IPS DF 6.9 (cell line): ENCODE data around the gene CDK5RAP2.

Experiments
- DNase-seq: peaks from one replicate; pipeline ENCODE4 v3.0.0-alpha.2; 2013; ENCODE audit warnings: low read depth, low spot score
- H3K27ac ChIP-seq: one replicate; pipeline ENCODE4 v1.5.1; 2013; ENCODE audit warnings: low read length, control low read depth
- H3K27me3 ChIP-seq: 2 replicates; pipeline ENCODE4 v1.6.1; 2013; ENCODE audit warnings: mild to moderate bottlenecking, low read length; ENCODE audit not compliant: control insufficient read depth, insufficient read depth
- H3K36me3 ChIP-seq: 2 replicates; pipeline ENCODE4 v1.6.1; 2013; ENCODE audit warnings: low read length; ENCODE audit not compliant: control insufficient read depth, insufficient read depth
- H3K4me1 ChIP-seq: 2 replicates; pipeline ENCODE4 v1.6.1; 2013; ENCODE audit warnings: low read length; ENCODE audit not compliant: control insufficient read depth, insufficient read depth
- H3K4me3 ChIP-seq: 2 replicates; pipeline ENCODE4 v1.5.1; 2013; ENCODE audit warnings: mild to moderate bottlenecking, low read length
- H3K9me3 ChIP-seq: 2 replicates; pipeline ENCODE4 v1.6.1; 2013; ENCODE audit warnings: low read length, inconsistent platforms; ENCODE audit not compliant: control insufficient read depth, insufficient read depth
- WGBS: extraction: QIAGEN DNeasy Blood & Tissue Kit; methylation state at CpG from one replicate; pipeline ENCODE4 v1.1.7; 2013; ENCODE audit warnings: mixed read lengths, missing lambda C conversion rate; ENCODE audit not compliant: insufficient read length, insufficient coverage; 5-methylcytosine and 5-hydroxymethylcytosine counted together

The CDK5RAP2 gene

DNA sequence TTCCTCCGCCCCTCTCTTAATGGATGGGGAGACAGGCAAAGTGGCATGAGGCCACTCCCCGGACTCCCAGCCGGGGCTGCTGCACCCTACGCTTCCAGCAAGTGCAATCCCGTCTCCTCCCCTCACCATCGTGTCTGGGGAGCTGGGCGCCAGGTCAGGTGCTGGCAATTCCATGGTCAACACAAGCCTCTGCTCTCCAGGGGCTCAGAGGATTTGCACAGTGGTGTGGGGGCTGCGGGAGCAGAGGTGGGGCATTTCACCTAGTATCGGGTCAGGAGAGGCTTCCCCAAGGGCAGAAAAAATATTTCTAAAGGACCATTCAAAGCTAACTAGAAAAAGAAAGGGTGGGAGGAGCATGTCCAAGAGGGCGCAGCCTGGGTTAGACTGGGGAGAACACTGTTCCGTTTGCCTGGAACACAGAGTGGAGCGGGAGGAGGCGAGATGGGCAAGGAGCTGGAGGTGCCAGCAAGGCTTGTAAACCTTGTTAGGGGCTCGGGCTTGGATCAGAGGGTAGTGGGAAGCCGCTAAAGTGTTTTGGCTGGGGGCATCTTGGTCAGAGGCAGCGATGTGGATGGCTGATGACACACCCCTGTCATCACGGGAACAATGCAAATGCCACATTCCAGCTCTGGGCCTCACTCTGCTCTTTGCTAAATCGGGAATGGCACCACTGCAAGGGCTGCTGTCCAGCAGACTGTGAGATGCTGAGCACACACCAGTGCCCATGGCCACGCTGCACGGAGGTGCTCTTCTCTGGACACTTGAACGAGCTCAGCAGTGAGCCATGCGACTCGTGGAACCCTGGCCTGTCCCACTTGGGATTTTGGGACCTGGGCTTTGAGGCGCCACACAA, 191.7 kb downstream of the CDK5RAP2 start:
- no CpG with 5 or more reads among the region's 24 CpGs for WGBS
- Histone ChIP-seq H3K4me3 (no peak overlapping the region), H3K9me3 (no peaks in the 10 kb centered on the region), H3K4me1 (no peaks in the 10 kb centered on the region), H3K36me3 (peaks cover 18% of the 10 kb centered on the region), H3K27ac (no peak overlapping the region), H3K27me3 (no peaks in the 10 kb centered on the region)
- DNase-seq, result no peak

DNA sequence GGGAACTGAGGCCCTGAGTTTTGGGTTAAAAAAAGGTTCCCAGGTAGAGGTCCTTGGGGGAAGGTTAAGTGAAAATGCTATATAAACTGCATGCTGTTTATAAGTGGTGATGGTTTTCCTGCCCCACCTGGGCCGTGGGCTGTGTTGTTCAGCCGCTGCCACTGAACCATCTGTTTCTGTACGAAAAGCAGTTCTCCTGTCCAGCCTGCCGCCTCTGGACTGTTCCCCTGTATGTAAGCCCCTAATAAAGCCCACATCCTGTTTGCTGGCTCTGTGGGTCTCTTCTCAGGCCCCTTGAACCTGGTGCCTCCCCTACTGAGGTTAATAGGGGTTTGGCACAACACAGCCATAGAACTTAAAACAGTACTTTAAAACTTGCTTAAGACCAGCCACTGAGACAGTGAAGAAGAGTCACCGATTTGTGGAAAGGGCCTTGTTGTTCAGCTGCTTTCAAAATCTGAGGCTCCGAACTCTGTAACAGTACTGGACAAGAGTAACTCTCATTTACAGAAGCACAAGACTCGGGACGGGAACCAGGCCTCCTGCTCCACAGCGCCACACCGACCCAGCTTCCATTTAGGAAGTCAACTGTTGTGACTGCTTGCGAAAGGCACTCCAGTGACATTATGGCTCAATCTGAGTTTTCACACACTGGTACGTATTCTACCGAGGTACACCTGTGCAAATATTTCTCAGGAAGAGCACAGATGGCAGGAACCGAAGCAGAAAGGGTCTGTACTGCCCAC, 192.5 kb downstream of the CDK5RAP2 start:
- Histone ChIP-seq H3K27ac (no peak overlapping the region), H3K4me1 (no peaks in the 10 kb centered on the region), H3K9me3 (no peaks in the 10 kb centered on the region), H3K27me3 (no peaks in the 10 kb centered on the region), H3K36me3 (peaks cover 13% of the 10 kb centered on the region), H3K4me3 (no peak overlapping the region)
- WGBS, result no CpG with 5 or more reads among the region's 14 CpGs
- no peak for DNase-seq

DNA sequence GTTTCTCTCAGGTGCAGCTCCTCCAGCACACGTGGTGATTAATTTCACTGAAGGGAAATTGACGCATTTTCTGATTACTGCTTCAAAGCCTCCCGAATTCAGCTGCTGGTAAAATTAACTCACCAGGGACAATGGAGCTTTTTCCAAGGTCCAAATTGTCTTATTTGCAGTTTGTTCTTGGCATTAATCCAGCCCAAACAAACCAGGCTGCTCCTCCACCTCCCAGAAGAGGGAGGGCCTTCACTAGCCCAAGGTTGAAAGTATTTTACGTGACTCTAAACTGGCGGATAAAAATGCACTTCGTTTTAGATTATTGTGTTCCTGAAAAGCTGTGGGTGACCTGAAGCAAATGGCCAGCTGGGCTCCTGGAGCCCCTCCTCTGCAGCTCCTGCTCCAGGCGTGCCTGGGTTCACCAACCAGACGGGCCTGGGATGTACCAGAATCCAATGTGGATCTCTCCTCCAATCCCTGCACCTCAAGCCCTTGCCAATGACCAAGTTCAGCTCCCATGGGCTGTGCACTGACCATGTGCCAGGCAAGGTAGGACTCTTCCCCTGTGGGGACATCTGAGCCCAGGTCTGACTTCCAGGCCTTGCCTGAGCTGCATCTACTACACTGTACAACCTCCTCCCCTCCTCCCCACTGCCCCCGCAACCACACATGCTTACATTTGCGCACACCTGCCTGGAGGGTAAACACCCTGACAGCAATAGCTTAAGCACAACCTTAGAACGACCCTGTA, 193.4 kb downstream of the CDK5RAP2 start:
- Histone ChIP-seq H3K27me3 (no peaks in the 10 kb centered on the region), H3K4me1 (no peaks in the 10 kb centered on the region), H3K4me3 (no peak overlapping the region), H3K27ac (no peak overlapping the region), H3K36me3 (peaks cover 9% of the 10 kb centered on the region), H3K9me3 (no peaks in the 10 kb centered on the region)
- no peak for DNase-seq
- no CpG with 5 or more reads among the region's 11 CpGs for WGBS

DNA sequence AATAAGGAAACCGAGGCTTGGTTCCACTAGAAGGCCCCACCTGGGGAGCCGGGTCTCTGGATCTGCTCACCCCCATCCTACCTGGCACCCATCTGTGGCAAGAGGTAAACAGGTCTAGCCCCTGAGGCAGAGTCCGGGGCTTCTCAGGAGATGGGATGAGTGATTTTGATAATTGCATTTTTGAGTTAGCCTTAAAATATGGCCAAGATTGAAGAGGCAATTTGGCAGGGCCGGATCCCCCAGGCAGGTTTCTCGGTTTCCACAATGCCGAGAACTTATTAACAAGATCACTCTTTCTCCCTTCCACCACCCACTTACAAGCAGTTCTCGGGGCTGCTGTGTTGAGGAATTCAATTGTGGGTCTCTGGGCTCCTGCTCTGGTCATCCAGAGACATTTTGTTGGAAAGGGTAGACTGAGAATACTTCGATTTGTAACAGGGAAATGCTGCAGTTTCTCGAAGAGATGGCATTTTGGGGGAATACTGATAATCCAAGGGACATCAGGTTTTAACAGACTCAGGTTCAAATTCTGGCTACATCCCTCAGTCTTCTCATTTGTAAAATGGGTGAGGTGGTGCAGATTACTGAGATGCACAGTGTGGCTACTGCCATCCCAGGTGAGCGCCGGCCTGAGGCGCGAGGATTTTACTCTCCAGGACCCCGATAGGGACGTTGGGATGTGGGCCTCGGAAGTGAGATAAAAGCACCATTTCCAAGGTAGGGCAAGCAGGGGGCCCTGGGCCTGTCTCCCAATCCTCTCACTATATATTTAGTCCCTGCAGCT, 194.2 kb downstream of the CDK5RAP2 start:
- WGBS, result no CpG with 5 or more reads among the region's 16 CpGs
- Histone ChIP-seq H3K27me3 (no peaks in the 10 kb centered on the region), H3K27ac (no peak overlapping the region), H3K9me3 (no peaks in the 10 kb centered on the region), H3K36me3 (peaks cover 9% of the 10 kb centered on the region), H3K4me1 (no peaks in the 10 kb centered on the region), H3K4me3 (no peak overlapping the region)
- DNase-seq, result no peak

DNA sequence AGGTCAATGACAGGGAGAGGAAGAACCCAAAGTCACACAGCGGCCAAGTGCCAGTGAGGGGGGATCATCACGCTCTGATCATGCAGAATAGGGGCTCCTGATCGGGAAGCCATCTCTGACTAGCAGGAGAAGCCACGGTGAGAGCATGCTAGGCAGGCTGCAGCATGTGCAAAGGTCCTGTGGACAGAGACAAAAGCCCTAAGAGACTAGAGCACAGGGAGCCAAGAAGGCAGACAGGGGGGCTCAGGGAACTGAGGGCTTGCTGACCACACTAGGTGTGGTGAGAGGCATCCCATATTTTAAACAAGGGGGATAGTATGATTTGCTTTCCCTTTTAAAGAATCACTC, 195.1 kb downstream of the CDK5RAP2 start:
- Histone ChIP-seq H3K9me3 (no peaks in the 10 kb centered on the region), H3K27me3 (no peaks in the 10 kb centered on the region), H3K27ac (no peak overlapping the region), H3K4me3 (no peak overlapping the region), H3K36me3 (peaks cover 7% of the 10 kb centered on the region), H3K4me1 (no peaks in the 10 kb centered on the region)
- no CpG with 5 or more reads among the region's 4 CpGs for WGBS
- no peak for DNase-seq

DNA sequence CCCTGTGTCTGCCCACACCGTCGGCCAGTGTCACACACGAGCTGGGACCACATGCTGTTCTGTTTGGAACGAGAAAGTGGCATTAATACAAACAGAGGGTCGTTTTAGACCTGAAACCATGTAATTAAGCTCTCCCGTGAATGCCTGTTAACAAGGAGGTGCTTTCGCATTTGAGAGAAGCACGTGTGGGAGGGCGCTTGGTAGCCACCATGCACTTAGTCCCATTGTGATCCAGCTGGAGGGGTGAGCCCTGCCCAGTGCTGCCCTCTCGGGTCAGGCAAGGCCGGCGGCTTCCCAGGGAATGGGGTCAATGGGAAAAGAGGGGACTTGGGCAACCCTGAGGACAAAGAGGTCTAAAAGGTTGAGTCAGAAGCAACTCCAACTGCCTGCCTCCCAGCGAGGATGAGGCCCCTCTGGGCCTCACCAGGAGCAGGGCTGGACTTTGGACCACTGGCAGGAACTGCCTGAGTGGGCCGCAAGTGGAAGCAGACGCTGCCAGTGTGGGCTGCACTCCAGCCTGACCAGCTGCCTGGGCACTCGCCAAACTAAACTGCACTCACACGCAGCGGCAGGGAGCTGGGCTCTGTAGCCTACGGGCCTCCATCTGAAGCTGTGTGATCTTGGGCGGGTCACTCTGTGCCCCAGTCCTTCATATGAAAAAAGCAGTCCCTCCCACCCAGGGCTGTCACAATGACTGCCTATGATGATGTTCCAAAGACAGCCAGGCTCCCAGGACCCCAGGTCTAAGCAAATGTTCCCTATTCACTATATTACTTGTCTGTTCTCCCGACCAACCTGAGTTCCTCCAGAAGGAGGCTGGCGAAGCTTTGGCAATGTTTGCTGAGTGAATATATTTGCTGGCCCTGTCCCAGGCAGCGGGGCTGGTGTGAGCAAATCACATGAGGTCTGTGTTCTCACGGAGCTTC, 195.7 kb downstream of the CDK5RAP2 start:
- Histone ChIP-seq H3K4me3 (no peak overlapping the region), H3K27me3 (no peaks in the 10 kb centered on the region), H3K9me3 (no peaks in the 10 kb centered on the region), H3K4me1 (no peaks in the 10 kb centered on the region), H3K27ac (no peak overlapping the region), H3K36me3 (peaks cover 4% of the 10 kb centered on the region; the same call in 1 of the 2 replicates)
- DNase-seq, result no peak
- no CpG with 5 or more reads among the region's 24 CpGs for WGBS

DNA sequence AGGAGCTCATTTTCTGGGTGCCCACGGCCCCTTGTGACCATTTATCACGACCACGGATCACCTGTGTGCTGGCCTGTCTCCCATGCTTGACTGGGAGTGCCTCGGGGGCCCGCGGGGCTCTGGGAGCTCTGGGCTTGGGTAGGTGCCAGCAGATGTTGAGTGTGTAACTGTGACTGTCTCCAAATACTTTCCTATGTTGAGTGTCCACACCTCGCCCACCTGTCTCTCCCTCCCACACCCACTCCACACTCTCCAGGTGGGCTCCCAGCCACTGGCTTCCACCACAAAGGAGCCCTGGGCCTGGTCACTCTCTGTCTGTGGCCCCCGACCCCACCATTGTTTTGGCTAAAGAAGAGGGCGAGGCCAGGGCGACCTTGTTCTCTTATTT, 196.4 kb downstream of the CDK5RAP2 start:
- Histone ChIP-seq H3K36me3 (peaks cover 2% of the 10 kb centered on the region; the same call in 1 of the 2 replicates), H3K9me3 (no peaks in the 10 kb centered on the region), H3K27me3 (no peaks in the 10 kb centered on the region), H3K27ac (no peak overlapping the region), H3K4me3 (no peak overlapping the region), H3K4me1 (no peaks in the 10 kb centered on the region)
- no CpG with 5 or more reads among the region's 10 CpGs for WGBS
- DNase-seq, result no peak

DNA sequence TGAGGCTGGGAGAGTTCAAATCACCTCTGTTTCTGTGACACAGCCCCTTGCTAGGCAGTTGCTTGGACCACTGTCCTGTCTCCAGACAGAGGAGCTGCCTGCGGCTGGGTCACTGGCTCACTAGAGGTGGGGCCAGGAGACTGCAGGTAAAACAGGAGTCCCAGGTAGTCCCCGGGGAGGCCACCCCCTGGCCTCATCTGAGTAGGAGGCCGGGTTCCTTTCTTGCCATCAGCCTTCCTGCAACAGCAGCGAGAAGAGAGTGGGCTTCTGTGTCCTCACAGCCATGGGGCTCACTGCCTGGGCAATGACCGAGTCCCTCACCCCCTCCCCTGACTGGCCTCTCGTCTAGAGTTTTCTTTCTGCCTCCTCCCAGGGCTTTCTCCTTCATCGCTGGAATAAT, 197.5 kb downstream of the CDK5RAP2 start:
- no peaks in the 10 kb centered on the region for H3K9me3 ChIP-seq

DNA sequence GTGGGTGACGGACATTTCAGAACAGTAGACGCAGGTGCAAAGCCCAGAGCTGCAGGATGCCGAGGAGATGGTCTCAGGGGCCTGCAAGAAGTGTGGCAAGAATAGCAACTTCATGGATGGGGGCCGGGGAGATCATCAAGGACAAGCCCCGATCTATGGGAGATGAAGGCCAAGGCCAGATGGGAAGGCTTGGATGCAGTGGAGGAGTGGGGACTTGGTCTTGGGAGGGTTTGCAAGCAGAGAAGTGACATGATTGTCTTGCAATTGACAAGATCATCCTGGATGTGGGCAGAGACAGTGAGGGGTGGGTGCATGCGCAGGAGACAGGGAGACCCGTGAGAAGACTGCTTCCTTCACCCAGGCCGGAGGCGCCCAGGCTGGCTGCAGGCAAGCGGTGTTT, 198.1 kb downstream of the CDK5RAP2 start:
- no peak for DNase-seq
- Histone ChIP-seq H3K36me3 (no peaks in the 10 kb centered on the region), H3K27me3 (no peaks in the 10 kb centered on the region), H3K27ac (no peak overlapping the region), H3K4me1 (no peaks in the 10 kb centered on the region), H3K4me3 (no peak overlapping the region), H3K9me3 (no peaks in the 10 kb centered on the region)
- no CpG with 5 or more reads among the region's 10 CpGs for WGBS

More for the DNA sequence above, 197.5 kb downstream of the CDK5RAP2 start:
- H3K4me1 ChIP-seq, result no peaks in the 10 kb centered on the region
- H3K27ac ChIP-seq, result no peak overlapping the region
- WGBS, result no CpG with 5 or more reads among the region's 7 CpGs
- H3K36me3 ChIP-seq, result no peaks in the 10 kb centered on the region
- no peaks in the 10 kb centered on the region for H3K27me3 ChIP-seq
- no peak overlapping the region for H3K4me3 ChIP-seq
- no peak for DNase-seq
